ENCODE measurements around the gene C3orf20. TPM values are rescaled to one million over a fixed set of nuclear protein-coding genes. Genes with fewer than 3 reads are reported as not detected.

Gene C3orf20
- total RNA-seq, 1 donor from 2014 or later = 0.52 TPM

DNA sequence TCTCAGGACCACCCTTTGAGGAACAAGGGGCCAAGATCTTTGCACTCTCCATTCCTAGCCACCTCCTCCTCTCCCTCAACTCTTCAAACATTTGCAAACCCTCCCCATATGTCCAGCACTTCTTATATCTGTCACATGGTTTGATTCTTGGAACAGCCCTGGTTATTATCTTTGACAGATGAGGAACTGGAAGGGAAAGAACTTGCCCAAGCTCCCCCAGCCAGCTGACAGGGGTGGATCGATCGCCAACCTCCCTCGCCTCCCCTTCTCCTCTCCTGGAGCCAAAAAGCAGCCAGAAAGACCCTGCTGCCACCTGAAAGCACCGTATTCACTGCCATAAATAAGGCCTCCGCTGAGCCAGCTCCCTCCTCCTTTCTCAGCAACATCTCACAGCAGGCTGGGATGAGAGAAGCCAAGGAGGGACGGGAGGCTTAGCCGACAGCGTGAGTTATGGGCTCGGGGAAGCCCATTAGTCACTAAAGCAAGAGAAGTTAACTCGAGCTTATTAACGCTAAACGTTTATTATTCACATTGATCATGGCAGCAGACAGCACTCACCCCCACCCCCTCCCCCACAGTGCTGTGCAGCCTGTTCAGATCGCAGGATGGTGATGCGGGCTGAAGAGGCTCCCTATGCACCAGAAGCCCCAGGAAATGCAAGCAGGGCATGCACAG, 121.6 kb downstream of the C3orf20 start:
- peaks cover 0 to 17% (median 2%) of the 10 kb centered on the region in 3 donors for H3K27me3 ChIP-seq (ENCODE audit: control insufficient read depth in 3 of 3, insufficient read depth in 3 of 3, low read length in 3 of 3)
- H3K27ac ChIP-seq (ENCODE audit: low read depth, low read length) = no peak overlapping the region
- peaks cover 8 to 20% (median 16%) of the 10 kb centered on the region in 3 donors for H3K4me1 ChIP-seq (ENCODE audit: control insufficient read depth in 3 of 3, insufficient read depth in 3 of 3, low read length in 3 of 3)
- H3K9ac ChIP-seq (ENCODE audit: low read depth in 1 of 3, low read length in 3 of 3) = no peak overlapping the region
- no peaks in the 10 kb centered on the region for H3K36me3 ChIP-seq (ENCODE audit: control insufficient read depth in 3 of 3, insufficient read depth in 3 of 3, low read length in 3 of 3)
- no peaks in the 10 kb centered on the region for H3K9me3 ChIP-seq (ENCODE audit: control insufficient read depth in 3 of 3, low read length in 3 of 3)
- H3K4me3 ChIP-seq (ENCODE audit: low read length in 3 of 3) = no peak overlapping the region

- Histone ChIP-seq H3K9me3 (ENCODE audit: control insufficient read depth in 3 of 3, low read length in 3 of 3) (no peaks in the 10 kb centered on the region), H3K27me3 (ENCODE audit: control insufficient read depth in 3 of 3, insufficient read depth in 3 of 3, low read length in 3 of 3) (peaks cover 0 to 14% (median 2%) of the 10 kb centered on the region in 3 donors), H3K27ac (ENCODE audit: low read depth, low read length) (no peak overlapping the region), H3K4me1 (ENCODE audit: control insufficient read depth in 3 of 3, insufficient read depth in 3 of 3, low read length in 3 of 3) (peaks cover 8 to 15% (median 15%) of the 10 kb centered on the region in 3 donors), H3K36me3 (ENCODE audit: control insufficient read depth in 3 of 3, insufficient read depth in 3 of 3, low read length in 3 of 3) (no peaks in the 10 kb centered on the region), H3K4me3 (ENCODE audit: low read length in 3 of 3) (no peak overlapping the region), H3K9ac (ENCODE audit: low read depth in 1 of 3, low read length in 3 of 3) (no peak overlapping the region)
Observed at GRCh38 chr3:14797731-14798130, 122.8 kb downstream of the C3orf20 start.

GRCh38 chr3:14798231-14798630, 123.3 kb downstream of the C3orf20 start:
- H3K9ac ChIP-seq (ENCODE audit: low read depth in 1 of 3, low read length in 3 of 3) = no peak overlapping the region
- peaks cover 8 to 12% (median 10%) of the 10 kb centered on the region in 3 donors for H3K4me1 ChIP-seq (ENCODE audit: control insufficient read depth in 3 of 3, insufficient read depth in 3 of 3, low read length in 3 of 3)
- H3K9me3 ChIP-seq (ENCODE audit: control insufficient read depth in 3 of 3, low read length in 3 of 3) = no peaks in the 10 kb centered on the region
- H3K36me3 ChIP-seq (ENCODE audit: control insufficient read depth in 3 of 3, insufficient read depth in 3 of 3, low read length in 3 of 3) = no peaks in the 10 kb centered on the region
- peaks cover 0 to 14% (median 2%) of the 10 kb centered on the region in 3 donors for H3K27me3 ChIP-seq (ENCODE audit: control insufficient read depth in 3 of 3, insufficient read depth in 3 of 3, low read length in 3 of 3)
- no peak overlapping the region for H3K4me3 ChIP-seq (ENCODE audit: low read length in 3 of 3)
- no peak overlapping the region for H3K27ac ChIP-seq (ENCODE audit: low read depth, low read length)

GRCh38 chr3:14799146-14799545, 124.2 kb downstream of the C3orf20 start:
- peaks cover 0 to 14% (median 2%) of the 10 kb centered on the region in 3 donors for H3K27me3 ChIP-seq (ENCODE audit: control insufficient read depth in 3 of 3, insufficient read depth in 3 of 3, low read length in 3 of 3)
- no peak overlapping the region for H3K27ac ChIP-seq (ENCODE audit: low read depth, low read length)
- H3K36me3 ChIP-seq (ENCODE audit: control insufficient read depth in 3 of 3, insufficient read depth in 3 of 3, low read length in 3 of 3) = no peaks in the 10 kb centered on the region
- H3K4me1 ChIP-seq (ENCODE audit: control insufficient read depth in 3 of 3, insufficient read depth in 3 of 3, low read length in 3 of 3) = peaks cover 7 to 9% (median 8%) of the 10 kb centered on the region in 3 donors
- H3K4me3 ChIP-seq (ENCODE audit: low read length in 3 of 3) = no peak overlapping the region
- no peak overlapping the region for H3K9ac ChIP-seq (ENCODE audit: low read depth in 1 of 3, low read length in 3 of 3)
- H3K9me3 ChIP-seq (ENCODE audit: control insufficient read depth in 3 of 3, low read length in 3 of 3) = no peaks in the 10 kb centered on the region

DNA sequence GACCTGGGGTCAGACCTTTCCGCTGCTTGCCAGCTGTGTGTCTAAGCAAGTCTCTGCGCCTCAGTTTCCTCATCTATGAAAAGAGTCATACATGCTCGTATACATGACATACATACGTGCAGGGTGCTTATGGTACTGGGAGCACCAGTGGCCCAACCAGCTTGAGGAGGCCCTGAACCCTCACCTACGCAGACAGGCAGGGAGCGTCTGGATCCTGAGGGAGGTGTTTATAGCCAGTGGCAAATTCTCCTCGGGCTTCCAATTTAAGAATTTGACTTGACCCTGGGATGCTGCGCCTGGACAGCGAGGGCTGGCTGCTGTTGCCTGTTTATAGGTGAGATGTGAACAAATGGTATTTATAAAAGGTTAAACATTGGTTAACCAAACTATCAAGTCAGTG, 126.1 kb downstream of the C3orf20 start:
- no peak overlapping the region for H3K27ac ChIP-seq (ENCODE audit: low read depth, low read length)
- no peaks in the 10 kb centered on the region for H3K9me3 ChIP-seq (ENCODE audit: control insufficient read depth in 3 of 3, low read length in 3 of 3)
- H3K27me3 ChIP-seq (ENCODE audit: control insufficient read depth in 3 of 3, insufficient read depth in 3 of 3, low read length in 3 of 3) = peaks cover 0 to 14% (median 2%) of the 10 kb centered on the region in 3 donors
- peaks cover 5 to 14% (median 13%) of the 10 kb centered on the region in 3 donors for H3K4me1 ChIP-seq (ENCODE audit: control insufficient read depth in 3 of 3, insufficient read depth in 3 of 3, low read length in 3 of 3)
- H3K4me3 ChIP-seq (ENCODE audit: low read length in 3 of 3) = no peak overlapping the region
- H3K9ac ChIP-seq (ENCODE audit: low read depth in 1 of 3, low read length in 3 of 3) = no peak overlapping the region
- H3K36me3 ChIP-seq (ENCODE audit: control insufficient read depth in 3 of 3, insufficient read depth in 3 of 3, low read length in 3 of 3) = no peaks in the 10 kb centered on the region

- H3K27me3 ChIP-seq (ENCODE audit: control insufficient read depth in 3 of 3, insufficient read depth in 3 of 3, low read length in 3 of 3) = peaks cover 0 to 14% (median 2%) of the 10 kb centered on the region in 3 donors
- H3K4me3 ChIP-seq (ENCODE audit: low read length in 3 of 3) = no peak overlapping the region
- H3K27ac ChIP-seq (ENCODE audit: low read depth, low read length) = no peak overlapping the region
- H3K4me1 ChIP-seq (ENCODE audit: control insufficient read depth in 3 of 3, insufficient read depth in 3 of 3, low read length in 3 of 3) = peaks cover 10 to 17% (median 12%) of the 10 kb centered on the region in 3 donors
- H3K9me3 ChIP-seq (ENCODE audit: control insufficient read depth in 3 of 3, low read length in 3 of 3) = no peaks in the 10 kb centered on the region
- peak overlapping the region in 1 of 3 donors; percentile 45 for H3K9ac ChIP-seq (ENCODE audit: low read depth in 1 of 3, low read length in 3 of 3)
- no peaks in the 10 kb centered on the region for H3K36me3 ChIP-seq (ENCODE audit: control insufficient read depth in 3 of 3, insufficient read depth in 3 of 3, low read length in 3 of 3)
Observed at GRCh38 chr3:14801668-14802380, 126.9 kb downstream of the C3orf20 start.

DNA sequence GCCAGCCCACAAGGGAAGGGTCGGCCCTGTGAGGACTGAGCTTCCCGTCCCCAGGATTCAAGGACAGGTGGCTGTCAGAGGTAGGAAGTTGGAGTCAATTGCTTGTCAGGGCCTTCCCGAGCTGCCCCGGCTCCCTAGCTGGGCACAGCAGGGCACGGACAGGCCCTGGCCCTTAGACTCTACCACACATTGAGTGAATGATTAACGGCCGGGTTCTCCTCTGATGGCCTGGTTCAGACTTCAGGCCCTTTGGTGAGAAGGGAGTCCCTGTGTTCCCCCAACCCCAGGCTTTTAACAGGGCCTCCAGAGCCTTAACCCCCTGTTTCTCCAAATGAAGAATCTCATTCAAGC, 127.4 kb downstream of the C3orf20 start:
- peaks cover 2 to 14% (median 3%) of the 10 kb centered on the region in 3 donors for H3K27me3 ChIP-seq (ENCODE audit: control insufficient read depth in 3 of 3, insufficient read depth in 3 of 3, low read length in 3 of 3)
- H3K36me3 ChIP-seq (ENCODE audit: control insufficient read depth in 3 of 3, insufficient read depth in 3 of 3, low read length in 3 of 3) = no peaks in the 10 kb centered on the region
- no peaks in the 10 kb centered on the region for H3K9me3 ChIP-seq (ENCODE audit: control insufficient read depth in 3 of 3, low read length in 3 of 3)
- no peak overlapping the region for H3K4me3 ChIP-seq (ENCODE audit: low read length in 3 of 3)
- peaks cover 13 to 22% (median 16%) of the 10 kb centered on the region in 3 donors for H3K4me1 ChIP-seq (ENCODE audit: control insufficient read depth in 3 of 3, insufficient read depth in 3 of 3, low read length in 3 of 3)
- H3K27ac ChIP-seq (ENCODE audit: low read depth, low read length) = no peak overlapping the region
- peak overlapping the region in 1 of 3 donors; percentile 45 for H3K9ac ChIP-seq (ENCODE audit: low read depth in 1 of 3, low read length in 3 of 3)

- no peak overlapping the region for H3K27ac ChIP-seq (ENCODE audit: low read depth, low read length)
Observed at GRCh38 chr3:14803101-14803980, 128.4 kb downstream of the C3orf20 start.

GRCh38 chr3:14803981-14804834, 129.3 kb downstream of the C3orf20 start:
- Histone ChIP-seq H3K9ac (ENCODE audit: low read depth in 1 of 3, low read length in 3 of 3) (no peak overlapping the region), H3K4me3 (ENCODE audit: low read length in 3 of 3) (peak overlapping the region in 1 of 3 donors; percentile 29), H3K27me3 (ENCODE audit: control insufficient read depth in 3 of 3, insufficient read depth in 3 of 3, low read length in 3 of 3) (peaks cover 3 to 14% (median 11%) of the 10 kb centered on the region in 3 donors), H3K4me1 (ENCODE audit: control insufficient read depth in 3 of 3, insufficient read depth in 3 of 3, low read length in 3 of 3) (peaks cover 13 to 22% (median 20%) of the 10 kb centered on the region in 3 donors), H3K36me3 (ENCODE audit: control insufficient read depth in 3 of 3, insufficient read depth in 3 of 3, low read length in 3 of 3) (no peaks in the 10 kb centered on the region), H3K9me3 (ENCODE audit: control insufficient read depth in 3 of 3, low read length in 3 of 3) (no peaks in the 10 kb centered on the region), H3K27ac (ENCODE audit: low read depth, low read length) (no peak overlapping the region)

More at GRCh38 chr3:14803101-14803980, 128.4 kb downstream of the C3orf20 start:
- Histone ChIP-seq H3K9ac (ENCODE audit: low read depth in 1 of 3, low read length in 3 of 3) (no peak overlapping the region), H3K4me3 (ENCODE audit: low read length in 3 of 3) (no peak overlapping the region), H3K9me3 (ENCODE audit: control insufficient read depth in 3 of 3, low read length in 3 of 3) (no peaks in the 10 kb centered on the region), H3K36me3 (ENCODE audit: control insufficient read depth in 3 of 3, insufficient read depth in 3 of 3, low read length in 3 of 3) (no peaks in the 10 kb centered on the region), H3K27me3 (ENCODE audit: control insufficient read depth in 3 of 3, insufficient read depth in 3 of 3, low read length in 3 of 3) (peaks cover 3 to 12% (median 6%) of the 10 kb centered on the region in 3 donors), H3K4me1 (ENCODE audit: control insufficient read depth in 3 of 3, insufficient read depth in 3 of 3, low read length in 3 of 3) (peaks cover 13 to 22% (median 20%) of the 10 kb centered on the region in 3 donors)

Measured in skeletal muscle tissue (tissue), 4 donors.